Mesenteric fat pad (tissue), 1 donor: Measurements from ENCODE around the gene SFXN5. TPM values are rescaled to one million over a fixed set of nuclear protein-coding genes. Genes with fewer than 3 reads are reported as not detected.

ENCODE experiments used
- DNase-seq: peaks from one replicate; pipeline ENCODE4 v3.0.0-alpha.2; 2020; ENCODE audit warnings: low spot score
- total RNA-seq: library from RNA; stranded (reverse); fragmentation: NEBNext Ultra II Directional; extraction: Animal tissue kit (Norgen Biotek cat#: 25700); gene quantifications from one replicate; pipeline ENCODE4 v1.2.1, GENCODE V29; 2021
- donor health status: DM: yes; HTN: yes; CAD: no.

Gene SFXN5
- total RNA-seq, 1 donor from 2014 or later, result 11.7 TPM

DNA sequence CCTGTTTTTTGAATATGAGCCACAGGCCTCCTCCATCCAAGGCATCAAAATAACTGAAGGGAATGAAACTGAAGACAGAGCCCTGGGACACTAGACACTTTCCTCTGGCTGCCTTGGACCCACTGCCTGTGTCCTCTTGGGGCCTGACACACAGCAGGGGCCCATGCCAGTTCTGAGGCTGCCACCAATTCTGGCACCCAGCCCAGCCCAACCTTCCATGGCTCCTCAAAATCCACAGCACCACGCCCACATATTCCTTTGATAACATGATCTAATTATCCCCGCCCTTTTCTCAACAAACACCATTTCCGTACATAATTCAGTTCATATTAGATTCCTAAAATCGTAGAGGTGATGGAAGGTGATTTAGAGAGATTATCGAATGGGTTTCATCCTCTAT lies 90.0 kb downstream of the SFXN5 start:
- DNase-seq, result no peak

DNA sequence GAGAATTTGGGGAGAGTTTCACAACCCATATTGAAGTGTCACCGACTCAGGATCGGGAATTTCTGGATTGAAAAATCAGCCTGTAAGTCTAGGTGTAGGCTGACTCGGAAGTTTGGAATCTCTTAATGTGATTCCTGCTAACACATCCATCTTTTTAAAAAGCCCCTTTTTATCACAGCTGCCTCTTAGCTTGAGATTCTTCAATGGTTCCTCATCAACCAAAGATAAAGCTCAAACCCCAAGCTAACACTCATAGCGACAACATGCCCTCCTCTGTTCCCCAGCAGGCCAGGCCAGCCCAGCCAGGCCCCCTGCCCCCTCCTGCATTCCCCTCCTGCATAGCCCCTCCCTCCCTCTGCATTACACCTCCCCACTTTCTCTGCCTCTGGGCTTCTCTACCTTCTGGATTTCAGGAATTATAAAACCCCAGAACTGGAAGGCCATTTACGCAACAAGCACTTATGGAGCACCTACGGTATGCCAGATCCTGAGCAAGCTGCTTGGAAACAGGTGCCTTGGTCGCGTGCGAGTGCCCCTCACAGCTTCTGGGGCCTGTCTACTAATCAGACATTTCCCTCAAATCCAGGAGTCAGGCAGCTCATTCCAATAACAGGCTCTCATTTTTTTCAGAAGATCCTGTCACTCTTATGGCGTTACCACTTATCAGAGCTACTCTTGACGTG lies 90.8 kb downstream of the SFXN5 start:
- DNase-seq, result no peak

DNA sequence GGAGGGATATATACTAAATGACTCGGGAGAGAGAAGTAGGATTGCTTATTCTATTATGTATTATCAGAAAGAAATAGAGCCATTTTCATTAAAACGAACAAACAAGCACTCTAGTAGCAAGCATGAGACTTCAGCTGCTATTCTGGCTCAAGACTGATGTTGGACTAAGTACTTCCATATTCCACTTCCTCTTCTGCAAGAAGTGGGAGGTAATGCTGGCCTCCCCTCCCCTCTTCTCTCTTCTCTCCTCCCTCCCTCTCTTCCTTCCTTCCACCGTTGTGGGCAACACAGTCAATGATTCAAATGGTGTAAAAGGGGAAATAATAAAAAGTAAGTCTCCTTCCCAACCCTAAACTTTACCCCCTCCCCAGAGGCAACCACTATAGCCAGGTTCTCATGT lies 91.6 kb downstream of the SFXN5 start:
- DNase-seq, result no peak

DNA sequence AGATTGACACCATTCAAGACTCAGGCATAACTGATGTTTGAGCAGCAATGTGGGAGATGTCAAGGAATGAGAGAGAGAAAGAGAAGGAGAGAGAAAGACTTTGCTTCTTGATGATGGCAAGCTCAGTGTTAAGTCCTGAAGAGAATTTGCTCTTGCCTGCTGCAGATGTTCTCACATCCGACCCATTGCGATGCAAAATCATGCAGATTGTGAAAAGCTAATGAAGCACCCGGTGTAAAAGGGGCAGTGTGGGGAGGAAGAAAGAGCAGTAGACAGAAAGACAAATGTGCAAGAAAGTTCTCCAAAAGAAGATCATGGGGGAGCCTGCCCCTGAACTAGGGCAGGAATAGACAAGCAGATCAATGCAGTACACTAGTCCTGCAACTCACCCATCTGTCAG lies 96.5 kb downstream of the SFXN5 start:
- DNase-seq, result no peak

DNA sequence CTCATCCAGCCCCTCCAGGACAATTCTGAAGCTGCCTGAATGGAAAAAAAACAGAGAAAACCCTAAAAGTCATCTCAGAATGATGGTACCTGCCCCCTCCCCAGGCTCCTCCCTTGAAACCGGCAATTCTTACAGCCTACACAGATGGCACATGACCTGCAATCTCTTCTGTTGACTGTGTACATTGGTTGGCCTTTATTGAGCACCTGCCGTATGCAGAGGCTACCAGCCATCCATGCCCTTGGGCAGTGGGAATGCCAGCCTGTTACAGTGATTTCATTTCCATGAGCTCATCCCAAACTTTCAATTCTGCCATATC lies 97.1 kb downstream of the SFXN5 start:
- DNase-seq, result no peak

DNA sequence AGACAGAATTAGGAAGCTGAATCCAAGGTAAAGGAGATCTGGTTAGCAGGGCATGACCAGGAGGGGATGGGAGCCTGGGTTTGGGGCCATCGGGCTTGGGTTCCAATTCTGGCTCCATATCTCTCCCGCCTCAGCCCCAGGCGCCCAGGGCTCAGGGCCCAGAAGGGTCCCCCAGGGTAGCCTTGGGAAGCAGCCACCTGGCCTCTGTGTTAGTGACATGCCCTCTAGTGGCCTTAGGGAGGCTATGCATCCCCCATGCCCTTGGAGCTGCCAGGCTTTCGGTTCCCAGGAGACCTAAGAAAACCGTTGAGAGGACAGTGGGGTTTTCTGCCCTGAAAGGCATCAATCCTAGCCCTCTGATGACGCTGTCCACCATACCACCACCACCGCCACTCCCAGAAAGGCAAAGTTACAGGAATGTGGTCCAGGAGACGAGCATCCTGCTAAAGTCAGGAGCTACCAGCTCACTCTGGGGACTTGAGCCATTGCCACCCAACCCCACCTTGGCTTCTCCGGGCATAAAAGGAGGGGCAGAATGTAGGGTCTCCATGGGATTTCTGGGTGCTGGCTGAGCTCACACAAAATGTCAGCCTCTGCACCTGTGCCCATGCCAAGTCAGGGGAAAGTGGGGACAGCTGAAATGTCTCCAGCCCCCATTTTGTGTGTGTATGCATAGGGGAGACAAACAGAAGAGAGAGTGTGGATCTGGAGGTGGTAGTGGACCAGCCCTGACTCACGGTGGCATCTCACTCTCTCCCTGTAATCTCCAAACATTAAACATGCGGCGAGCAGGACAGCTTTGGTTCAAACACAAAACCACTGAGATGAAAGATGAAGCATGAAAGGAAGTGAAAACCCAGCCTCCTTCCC lies 97.7 kb downstream of the SFXN5 start:
- no peak for DNase-seq

DNA sequence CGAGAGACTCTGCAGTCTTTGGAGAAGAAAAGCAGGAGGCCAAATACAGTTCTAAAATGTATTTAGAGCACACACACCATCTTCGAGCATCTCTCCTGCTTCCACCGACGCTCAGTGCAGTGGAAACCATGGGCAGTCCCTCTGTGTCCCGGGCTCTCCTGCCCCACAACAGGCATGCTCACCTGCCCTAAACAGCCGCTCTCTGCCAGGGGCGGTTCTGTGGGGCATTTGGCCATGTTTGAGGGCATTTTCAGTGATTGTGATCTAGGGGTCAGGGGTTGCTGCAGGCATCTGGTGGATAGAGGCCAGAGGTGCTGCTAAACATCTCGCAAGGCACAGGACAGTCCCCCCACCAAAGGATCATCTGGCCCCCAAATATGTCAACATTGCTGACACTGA lies 98.4 kb downstream of the SFXN5 start:
- DNase-seq, result no peak

DNA sequence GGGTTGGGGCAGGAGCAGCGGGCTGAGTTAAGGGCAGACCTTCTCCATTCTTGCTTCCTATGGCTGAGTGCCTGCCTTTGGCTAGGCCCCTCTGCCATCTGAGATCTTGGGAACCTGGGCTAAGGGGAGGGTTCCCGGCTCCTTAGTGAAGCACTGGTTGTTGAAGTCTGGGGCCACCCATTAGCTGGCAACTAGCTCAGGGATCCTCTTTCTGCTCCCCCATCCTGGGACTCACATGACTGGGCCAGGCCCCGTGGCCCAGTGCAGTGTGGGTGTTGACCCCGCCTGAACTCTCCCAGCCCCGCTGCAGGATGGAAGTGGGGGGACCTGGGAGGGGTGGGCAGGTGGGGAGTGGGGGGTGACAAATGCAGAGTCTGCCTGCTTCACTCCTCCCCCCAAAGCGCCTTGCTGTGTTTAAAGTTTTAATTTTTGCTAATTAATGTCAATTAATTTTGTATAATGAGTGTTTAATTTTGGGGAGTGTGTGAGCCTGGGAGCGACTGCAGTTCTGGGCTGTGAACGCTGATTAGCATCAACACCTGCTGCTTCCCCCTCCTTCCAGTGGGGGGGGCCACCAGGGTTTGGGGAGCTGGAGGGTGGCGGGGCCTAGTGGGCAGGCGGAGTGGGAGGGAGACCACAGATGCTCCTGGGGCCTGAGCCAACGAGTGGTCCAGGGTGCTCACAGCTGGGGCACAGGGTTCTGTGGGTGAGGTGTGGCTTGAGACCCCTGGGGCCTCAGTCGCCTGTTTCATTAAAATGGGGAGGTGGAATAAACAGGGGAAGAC lies 99.0 kb downstream of the SFXN5 start:
- no peak for DNase-seq

DNA sequence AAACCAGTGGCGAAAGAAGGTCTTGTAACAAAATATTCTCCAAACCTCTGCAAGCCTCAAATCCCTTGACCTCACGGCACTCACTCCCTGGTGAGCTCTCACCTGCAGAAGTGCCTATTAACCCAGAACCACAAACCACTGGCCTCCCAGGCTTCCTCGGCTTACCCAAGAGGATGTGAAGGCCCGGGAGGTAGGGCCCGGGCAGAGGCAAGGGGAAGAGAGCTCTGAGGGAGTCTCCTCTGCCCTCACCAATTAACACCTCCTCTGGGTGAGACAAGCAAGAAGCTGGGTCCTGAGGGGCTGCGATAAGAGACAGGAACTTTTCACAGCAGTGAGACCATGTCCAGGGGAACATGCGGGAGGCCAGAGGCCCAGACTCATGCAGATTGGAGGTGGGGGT lies 100.5 kb downstream of the SFXN5 start:
- DNase-seq, result no peak

DNA sequence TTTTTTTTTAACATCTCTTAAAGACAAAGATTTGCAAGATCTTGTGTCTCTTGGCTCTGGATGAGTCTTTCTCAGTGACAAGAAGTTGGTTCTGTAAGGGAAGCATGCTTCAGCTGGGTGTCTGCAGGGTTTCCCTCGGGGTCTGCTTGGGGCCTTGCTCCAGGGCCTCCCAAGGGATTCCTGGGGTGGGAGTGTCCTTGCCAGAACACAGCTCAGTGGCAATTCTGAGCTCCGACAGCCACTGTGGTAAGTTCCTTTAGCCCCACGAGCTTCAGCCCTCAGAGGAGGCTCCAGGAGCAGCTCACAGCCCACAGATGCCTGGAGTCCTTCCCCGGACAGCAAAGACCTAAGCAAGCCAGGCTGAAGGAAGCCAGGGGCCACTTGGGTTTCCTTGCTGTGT lies 101.8 kb downstream of the SFXN5 start:
- no peak for DNase-seq

DNA sequence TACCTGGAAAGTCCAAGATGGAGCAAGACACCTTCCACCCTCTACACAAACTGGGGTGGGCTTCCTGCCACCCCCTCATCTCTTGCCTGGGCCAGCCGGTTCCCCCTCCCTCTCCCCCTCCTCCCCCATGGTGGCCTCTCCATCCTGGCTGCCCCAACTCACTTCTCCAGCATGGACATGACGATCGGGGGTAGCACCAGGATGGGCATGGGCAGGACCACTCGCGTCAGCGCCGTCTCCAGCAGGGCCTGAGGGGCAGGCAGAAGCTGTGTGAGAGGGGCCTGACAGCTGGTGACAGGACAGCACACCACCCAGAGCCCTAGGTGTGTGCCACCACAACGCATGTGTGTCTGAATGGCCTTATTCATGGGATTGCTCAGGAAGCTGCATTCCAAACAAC lies 103.2 kb downstream of the SFXN5 start:
- DNase-seq, result no peak

DNA sequence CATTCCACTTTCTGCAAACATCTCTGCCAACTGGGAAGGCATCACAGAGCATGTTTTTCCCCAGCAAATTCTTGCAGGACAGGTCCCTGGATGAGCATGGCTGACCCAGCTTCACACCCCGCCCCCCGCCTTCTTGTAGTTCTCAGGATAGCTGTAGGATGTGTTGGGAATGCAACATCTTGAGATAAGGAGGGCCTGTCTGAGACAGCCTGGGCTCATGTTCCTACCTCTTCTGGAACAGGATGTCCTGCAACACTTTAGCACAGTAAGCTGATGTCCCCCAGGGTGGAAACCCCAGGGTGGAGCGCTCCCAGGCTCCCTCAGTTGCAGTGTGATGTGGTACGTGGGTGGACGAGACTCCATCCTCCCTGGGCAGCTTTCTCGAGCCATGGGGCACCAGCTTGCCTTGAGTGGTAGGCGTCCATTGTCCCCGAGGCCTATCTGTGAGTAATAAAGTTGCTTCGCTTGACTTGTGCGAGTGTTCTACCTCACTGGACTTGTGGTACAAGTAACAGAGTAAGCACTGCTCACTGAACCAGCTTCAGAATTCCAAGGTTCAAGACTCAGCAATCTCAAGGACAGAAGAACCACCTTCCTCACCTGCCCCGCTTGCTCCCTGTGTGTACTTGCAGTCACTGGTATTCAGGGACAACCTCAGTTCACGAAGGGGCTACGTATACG lies 105.6 kb downstream of the SFXN5 start:
- DNase-seq, result no peak

DNA sequence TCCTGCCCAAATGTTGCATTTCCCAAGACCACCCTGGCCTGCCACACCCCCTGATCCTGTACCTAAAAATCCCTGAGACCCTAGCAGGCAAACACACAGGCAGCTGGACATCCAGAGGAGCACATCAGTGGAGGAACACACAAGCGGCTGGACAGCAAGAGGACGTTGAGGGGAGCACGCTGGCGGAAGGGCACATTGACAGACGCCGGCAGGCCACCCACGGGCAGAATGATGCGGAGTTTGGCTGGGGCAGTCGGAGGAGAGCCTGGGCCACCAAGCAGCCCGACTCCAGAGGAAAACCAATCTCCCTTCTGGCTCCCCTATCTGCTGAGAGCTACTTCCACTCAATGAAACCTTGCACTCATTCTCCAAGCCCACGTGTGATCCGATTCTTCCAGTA lies 106.5 kb downstream of the SFXN5 start:
- DNase-seq, result no peak

DNA sequence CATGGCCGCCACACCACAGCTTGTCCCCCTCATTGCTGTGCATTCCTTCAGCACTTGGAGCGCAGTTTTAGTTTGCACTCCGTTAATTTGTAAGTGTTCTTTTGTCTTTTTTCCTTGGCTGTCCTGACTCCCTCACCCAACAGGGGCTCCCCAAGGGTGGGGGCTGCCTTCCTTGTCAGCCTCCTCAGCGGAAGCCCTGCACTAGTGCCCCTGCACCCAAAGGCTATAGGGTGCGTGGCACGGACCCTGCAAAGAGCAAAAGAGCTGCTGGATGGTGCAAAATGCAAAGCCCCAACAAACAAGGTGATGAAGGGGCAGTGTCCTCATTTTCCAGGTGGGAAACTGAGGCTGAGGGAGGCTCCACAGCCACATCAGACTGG lies 107.4 kb downstream of the SFXN5 start:
- DNase-seq, result no peak

DNA sequence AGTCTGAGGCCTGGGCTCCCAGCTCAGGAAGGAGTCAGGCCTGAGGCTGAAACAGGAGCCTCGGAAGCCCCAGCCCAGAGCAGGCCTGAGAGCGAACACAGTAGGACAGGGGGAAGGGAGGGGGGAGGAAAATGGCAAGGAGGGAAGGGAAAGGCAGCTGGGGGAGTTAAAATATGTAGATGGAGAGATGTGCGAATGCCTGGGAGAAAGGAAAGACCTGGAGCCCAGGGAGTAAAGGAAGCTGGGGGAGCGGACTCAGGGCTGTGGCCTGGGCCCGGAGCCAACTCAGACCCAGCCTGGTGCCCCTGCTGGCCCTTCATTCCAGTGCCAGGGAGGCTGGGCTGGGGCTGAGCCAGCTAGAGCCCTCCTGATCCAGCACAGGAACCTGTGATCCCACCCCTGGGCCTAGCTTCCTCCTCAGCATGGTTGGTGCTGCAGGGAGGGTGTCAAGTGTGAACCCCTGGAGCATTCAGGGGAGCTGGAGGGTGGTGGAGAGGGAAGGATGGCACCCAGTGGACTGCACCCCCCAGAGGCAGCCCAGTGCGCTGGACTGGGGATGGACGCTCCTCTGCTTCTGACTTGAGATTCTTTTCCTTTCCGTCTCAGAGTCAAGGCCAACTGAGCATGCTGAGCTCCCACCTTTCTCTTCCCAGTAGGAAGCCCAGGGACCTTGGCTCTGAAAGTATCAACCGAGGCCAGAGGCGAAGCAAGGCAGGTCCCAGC lies 107.9 kb downstream of the SFXN5 start:
- DNase-seq, result no peak

DNA sequence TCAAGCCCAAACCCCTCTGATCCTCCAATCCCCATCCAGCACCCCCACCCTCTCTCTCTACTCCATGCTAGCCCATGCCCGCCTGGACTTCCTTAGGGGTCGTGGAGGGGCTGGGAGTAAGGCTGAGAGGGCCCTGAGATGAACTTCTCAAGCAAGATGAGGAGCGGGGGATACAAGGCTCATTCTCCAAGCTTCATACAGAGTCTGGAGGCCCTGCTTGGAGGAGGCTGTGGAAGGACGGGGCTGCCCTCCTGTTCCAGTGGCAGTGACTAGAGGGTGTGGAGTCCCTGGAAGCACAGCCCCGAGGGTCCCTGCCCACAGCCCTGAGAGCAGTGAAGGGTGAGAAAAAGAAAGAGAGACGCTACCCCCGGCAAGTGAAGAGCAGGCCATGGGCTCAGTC lies 108.6 kb downstream of the SFXN5 start:
- DNase-seq, result no peak

DNA sequence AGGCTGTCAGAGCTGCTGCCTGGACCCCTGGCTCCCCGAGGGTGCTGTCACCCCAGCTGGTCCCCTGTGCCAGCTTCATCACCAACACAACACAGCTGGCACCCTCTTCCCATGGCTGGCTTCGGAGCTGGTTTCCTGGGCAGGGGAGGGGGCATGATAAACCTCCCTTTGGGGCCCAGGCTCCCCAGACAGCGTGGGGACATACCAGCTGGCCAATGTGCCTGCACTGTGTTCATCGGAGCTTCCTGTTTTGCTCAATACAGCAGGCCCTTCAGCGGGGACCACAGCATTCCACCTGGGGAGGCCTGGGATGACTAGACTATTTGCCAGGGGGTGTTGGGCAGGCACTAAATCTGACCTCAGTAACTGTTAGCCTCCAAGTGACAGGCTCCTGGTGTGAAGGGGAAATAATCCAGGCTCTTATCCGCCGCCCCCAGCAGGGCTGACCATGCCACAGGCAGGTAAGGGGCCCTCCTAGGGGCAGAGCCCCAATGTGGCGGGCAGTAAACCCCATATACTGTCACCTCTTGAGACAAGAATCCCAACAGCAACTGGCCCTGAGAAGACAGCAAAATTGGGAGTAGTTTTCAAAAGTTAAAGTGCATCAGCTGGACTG lies 109.6 kb downstream of the SFXN5 start:
- DNase-seq, result no peak

DNA sequence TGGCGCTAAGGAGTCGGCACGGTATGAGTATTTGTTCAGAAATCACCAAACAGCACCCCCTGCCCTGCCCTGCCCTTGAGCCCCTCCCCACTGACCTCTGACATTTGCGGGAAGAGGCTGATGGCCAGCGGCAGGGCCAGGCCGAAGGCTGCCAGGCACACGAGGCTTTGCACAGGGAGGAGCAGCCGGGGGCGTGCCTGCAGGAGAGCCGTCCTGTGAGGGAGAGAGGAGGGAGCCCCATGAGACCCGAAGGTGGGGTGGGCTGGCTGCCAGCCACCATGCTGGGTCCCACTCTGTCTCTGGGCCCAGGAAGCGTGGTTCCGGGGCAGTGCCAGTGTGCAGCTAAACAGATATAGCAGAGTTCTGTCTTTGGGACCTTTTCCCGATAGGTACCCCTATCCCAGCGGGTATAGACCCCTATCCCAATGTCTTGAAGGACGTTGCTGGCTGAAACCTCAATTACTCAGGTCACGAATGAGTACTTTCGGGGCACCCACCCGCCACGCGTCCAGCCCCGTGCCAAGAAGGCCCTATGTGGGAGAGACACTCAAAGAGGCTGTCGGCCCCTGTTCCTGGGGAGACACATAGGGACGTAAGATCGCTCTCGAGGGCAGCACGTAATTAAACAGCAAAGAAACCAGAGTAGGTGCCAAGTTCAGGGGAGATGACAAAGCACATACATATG lies 110.3 kb downstream of the SFXN5 start:
- DNase-seq, result no peak

DNA sequence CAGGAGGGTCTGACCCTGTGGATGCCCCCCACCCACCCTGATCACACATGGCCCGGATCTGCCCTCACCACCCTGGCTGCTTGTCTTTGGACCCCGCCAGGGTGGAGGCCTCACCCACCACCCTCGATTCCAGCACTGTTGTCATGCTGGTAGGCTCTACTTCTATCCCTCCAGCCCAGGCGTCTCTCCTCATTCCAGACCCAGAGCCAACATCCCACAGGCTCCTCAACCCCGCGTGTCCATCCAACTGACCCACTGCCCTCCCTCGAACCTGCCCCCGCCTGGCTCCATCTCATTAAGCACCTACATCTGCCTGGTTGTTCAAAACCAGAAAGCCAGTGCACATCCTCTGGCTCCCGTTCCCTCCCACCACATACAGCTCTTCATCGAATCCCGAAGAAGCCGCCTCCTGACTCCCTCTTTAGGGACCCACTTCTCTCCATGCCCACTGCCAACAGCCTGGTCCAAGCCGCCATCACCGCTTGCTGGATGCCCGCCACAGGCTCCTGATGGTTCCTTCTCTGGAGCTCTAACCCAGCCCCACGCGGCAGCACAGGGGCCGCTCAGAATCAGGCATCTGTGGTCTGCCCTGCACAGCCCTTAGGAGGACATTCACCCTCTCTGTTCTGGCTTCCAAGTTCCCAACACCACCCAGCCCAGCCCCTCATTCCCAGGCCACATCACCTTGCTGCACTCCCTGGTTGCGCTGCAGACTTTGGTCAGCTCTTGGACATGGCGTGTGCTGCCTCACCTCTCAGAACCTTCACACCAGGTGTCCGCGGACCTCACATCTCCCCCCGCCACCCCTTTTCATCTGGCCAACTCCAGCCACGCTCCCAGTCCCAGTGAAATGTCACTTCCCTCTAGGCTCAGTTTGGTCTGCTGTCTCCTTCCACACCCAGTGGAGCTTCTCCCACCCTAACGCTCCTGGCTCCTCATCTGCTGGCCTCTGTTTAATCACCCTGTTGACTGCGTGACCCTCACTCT lies 111.2 kb downstream of the SFXN5 start:
- DNase-seq, result no peak
